NCI-H748 (cell line): ENCODE data around the gene KRT76.
A peak's percentile ranks its signal among the peaks of the same experiment; 100 is the strongest.

ENCODE experiments used
- DNase-seq: peaks from one replicate; lab custom pipeline; 2025; ENCODE audit not compliant: unreplicated experiment; lab: John Stamatoyannopoulos, UW

Gene KRT76

DNA sequence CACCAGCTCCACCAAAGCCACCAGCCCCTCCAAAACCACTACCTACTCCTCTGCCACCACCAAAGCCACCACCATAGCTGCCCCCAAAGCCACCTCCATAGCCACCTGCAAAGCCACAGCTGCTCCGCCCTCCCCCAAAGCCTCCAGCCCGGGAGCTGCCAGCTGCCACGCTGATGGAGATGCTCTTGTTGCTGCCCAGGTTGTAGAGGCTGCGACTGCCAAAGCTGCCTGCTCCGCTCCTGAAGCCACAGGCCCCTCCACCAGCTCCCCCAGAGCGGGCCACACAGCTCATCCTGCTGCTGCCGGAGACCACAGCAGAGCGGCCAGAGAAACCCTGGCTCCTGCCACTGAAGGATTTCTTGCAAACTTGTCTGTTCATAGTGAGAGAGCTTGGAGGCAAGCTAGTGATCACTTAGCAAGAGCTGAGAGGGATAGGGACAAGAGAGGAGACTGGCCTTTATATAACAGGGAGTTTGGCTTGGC lies at the start of gene KRT76:
KRT76 (minus strand) TSS at position 433 of the 483 bp plus-strand sequence; CDS start at position 379, 54 bp downstream.
- no peak for DNase-seq

DNA sequence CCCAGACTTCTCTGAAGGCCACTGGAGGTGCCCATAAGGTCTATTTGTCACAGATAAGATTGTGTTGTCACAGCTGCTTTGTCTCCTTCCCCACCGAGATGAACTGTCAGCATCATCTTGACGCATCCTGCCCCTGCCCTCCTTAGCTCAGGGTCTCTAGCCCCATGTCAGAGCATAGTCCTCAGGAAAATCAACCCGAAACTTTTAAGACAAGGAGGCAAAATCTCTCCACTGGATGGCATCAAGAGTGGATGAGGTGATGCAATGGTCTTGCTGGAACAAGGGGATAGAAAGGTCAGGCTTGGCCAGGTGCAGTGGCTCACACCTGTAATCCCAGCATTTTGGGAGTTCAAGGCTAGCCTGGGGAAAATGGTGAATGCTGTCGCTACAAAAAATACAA lies 48.8 kb upstream of the KRT76 start:
- no peak for DNase-seq

GRCh38 chr12:52824741-52825410 lies 47.7 kb upstream of the KRT76 start:
- DNase-seq = no peak

DNA sequence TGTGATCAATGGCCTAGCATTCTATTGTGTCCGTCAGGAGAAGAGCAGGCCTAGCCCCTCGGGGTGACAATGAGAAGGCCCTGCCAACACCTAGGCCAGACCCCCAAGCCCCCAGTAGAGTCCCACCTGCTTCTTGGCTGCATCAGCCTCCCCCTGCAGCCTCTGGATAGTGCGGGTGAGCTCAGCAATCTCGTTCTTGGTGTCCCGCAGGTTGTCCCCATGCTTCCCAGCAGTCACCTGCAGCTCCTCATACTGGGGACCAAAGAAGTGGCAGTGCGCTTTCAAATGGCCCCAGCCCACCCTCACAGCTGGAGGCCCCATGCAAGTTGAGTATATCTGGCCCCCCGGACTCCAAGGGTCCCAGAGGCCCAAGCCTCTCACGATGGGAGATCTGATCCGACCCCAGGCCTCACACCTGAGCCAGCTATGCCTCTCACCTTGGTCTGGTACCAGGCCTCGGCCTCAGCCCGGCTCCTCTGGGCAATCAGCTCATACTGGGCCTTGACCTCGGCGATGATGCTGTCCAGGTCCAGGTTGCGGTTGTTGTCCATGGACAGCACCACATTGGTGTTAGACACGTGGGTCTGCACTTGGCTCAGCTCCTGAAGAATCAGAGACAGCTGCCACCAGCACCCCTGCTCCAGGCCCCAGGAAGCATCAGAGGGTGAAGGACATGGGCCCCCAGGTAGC lies 46.8 kb upstream of the KRT76 start:
- no peak for DNase-seq

- no peak for DNase-seq
Observed at GRCh38 chr12:52822771-52823510, 45.8 kb upstream of the KRT76 start.

GRCh38 chr12:52821826-52822660 lies 44.9 kb upstream of the KRT76 start:
- no peak for DNase-seq

DNA sequence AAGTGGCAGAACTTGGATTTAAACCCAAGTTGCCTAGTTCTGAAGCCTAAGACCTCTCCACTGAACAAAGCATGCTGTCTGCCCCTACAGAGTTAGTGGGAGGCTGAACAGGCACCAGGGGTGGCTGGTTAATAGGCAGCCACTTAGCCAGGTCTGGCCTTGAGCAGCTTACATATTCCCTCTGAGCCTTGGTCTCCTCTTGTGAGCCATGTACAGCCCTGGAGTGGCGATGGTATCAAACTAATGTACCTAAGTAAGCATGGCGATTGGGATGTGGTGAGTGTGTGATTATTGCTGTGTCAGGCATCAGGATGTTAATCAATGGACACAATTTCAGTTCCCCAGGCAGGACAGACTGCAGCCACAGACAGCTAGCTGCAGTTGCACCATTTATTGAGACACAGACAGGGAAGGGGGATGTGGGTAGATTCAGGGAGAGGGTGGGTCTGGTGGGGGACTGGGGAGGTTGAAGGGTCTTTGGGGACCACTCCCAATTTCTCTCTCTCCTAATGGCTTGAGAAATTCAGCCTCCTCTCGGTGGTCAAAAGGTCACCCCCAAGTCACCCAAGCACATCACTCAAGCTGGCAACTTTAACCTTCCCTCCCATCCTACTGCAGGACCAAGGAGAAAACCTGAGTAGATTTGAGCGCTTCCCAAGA lies 44.1 kb upstream of the KRT76 start:
- DNase-seq = no peak

- no peak for DNase-seq
Observed at GRCh38 chr12:52820521-52820920, 43.4 kb upstream of the KRT76 start.

GRCh38 chr12:52819731-52820510 lies 42.8 kb upstream of the KRT76 start:
- DNase-seq = no peak

GRCh38 chr12:52818887-52819420 lies 41.8 kb upstream of the KRT76 start:
- DNase-seq = no peak

GRCh38 chr12:52818388-52818787 lies 41.2 kb upstream of the KRT76 start:
- DNase-seq = peak; percentile 85

GRCh38 chr12:52817699-52818238 lies 40.6 kb upstream of the KRT76 start:
- DNase-seq = no peak

- DNase-seq = no peak
Observed at GRCh38 chr12:52817003-52817698, 40.0 kb upstream of the KRT76 start.

DNA sequence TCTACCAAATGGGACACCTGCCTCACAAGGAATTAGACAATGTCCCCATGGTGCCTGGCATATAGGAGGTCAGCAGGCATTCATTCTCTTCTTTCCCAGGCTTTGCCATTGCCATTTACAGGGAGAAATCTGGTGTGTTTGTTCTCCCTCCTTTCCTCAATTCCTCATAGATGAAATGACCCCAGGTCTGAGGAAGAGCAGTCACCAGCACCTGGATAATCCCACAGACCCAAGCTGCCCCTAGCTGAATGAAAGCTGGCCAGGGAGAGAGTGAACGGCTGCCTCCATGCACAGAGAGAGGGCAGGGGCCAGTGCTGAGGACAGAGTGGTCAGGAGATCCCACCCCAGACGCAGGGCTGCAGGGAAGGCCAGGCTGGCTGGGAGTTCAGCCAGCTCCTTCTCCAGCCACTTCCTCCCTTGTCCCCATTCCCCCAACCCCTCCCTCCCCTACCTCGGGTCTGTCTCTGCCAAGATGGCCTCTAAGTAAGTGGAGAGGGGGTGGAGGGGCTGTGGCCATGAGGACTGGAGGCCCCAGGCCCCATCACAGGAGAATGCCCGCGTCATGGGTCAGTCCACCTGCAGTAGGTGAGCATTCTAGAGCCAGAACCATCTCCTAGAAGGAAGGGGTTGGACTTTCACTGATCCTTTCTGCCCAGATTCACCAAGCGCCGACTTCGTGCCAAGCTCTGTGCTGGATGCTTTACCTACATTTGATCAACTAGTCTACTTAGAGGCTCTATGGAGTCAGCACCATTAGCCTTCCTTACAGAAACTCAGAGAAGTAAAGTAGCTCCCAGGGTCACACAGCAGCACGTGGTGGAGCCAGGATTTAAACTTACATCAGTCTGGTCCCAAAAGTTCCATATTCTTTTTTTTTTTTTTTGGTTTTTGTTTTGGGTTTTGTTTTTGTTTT lies 38.8 kb upstream of the KRT76 start:
- no peak for DNase-seq

GRCh38 chr12:52815161-52815560 lies 38.0 kb upstream of the KRT76 start:
- DNase-seq = no peak

GRCh38 chr12:52814710-52815155 lies 37.6 kb upstream of the KRT76 start:
- no peak for DNase-seq
